CD14-positive monocyte (primary cell): ENCODE results near the gene RNF157. TPM values are rescaled to one million over a fixed set of nuclear protein-coding genes. Genes with fewer than 3 reads are reported as not detected.

Experiments used
- DNase-seq, 3 donors: peaks; one replicate each; pipeline ENCODE4 v3.0.0-alpha.2; 2011 to 2022
- H2AFZ ChIP-seq: 2 replicates; pipeline ENCODE4 v1.6.0; 2012; ENCODE audit warnings: mild to moderate bottlenecking, low read depth, low read length, inconsistent platforms; ENCODE audit not compliant: insufficient read depth, poor library complexity, severe bottlenecking
- H3K27ac ChIP-seq, 2 donors: 1 replicate in 1 of 2; 2 replicates in 1 of 2; pipeline ENCODE4 v1.5.1; 2012 to 2013; ENCODE audit warnings: low read length in 2 of 2, control low read depth in 1 of 2, inconsistent platforms in 1 of 2, low read depth in 1 of 2, mild to moderate bottlenecking in 1 of 2
- H3K27me3 ChIP-seq, 2 donors: one replicate each; pipeline versions ENCODE4 v1.6.0 to v1.6.1; 2011 to 2013; ENCODE audit warnings: low read length in 2 of 2; ENCODE audit not compliant: control insufficient read depth in 2 of 2, insufficient read depth in 2 of 2
- H3K36me3 ChIP-seq, 2 donors: replicated peaks in 1 of 2; 1 replicate in 1 of 2; 2 replicates in 1 of 2; pipeline versions ENCODE4 v1.5.1 to v1.6.1; 2012 to 2013; ENCODE audit warnings: low read length in 2 of 2, control low read depth in 1 of 2, inconsistent platforms in 1 of 2, mild to moderate bottlenecking in 1 of 2; ENCODE audit not compliant: insufficient read depth in 2 of 2, control insufficient read depth in 1 of 2
- H3K4me1 ChIP-seq, 2 donors: 1 replicate in 1 of 2; 2 replicates in 1 of 2; pipeline versions ENCODE4 v1.5.1 to v1.6.1; 2012 to 2013; ENCODE audit warnings: low read length in 2 of 2, control low read depth in 1 of 2, inconsistent platforms in 1 of 2, mild to moderate bottlenecking in 1 of 2, moderate library complexity in 1 of 2; ENCODE audit not compliant: insufficient read depth in 2 of 2, control insufficient read depth in 1 of 2
- H3K4me2 ChIP-seq: replicated peaks from 2 replicates; pipeline ENCODE3; 2012; ENCODE audit warnings: low read length, moderate library complexity, mild to moderate bottlenecking; ENCODE audit not compliant: poor library complexity, severe bottlenecking; ENCODE audit errors: extremely low read depth
- H3K4me3 ChIP-seq, 3 experiments: fragments of 200-600 bp in 1 of 3; sonication (generic) in 1 of 3; replicated peaks in 1 of 3; 1 replicate in 2 of 3; 2 replicates in 1 of 3; pipeline ENCODE4 v1.5.1; 2011 to 2013; ENCODE audit warnings: low read length in 3 of 3, mild to moderate bottlenecking in 3 of 3, control low read depth in 2 of 3, low read depth in 2 of 3, inconsistent platforms in 1 of 3, moderate library complexity in 1 of 3
- H3K79me2 ChIP-seq: 2 replicates; pipeline ENCODE4 v1.6.0; 2012; ENCODE audit warnings: mild to moderate bottlenecking, control low read depth, inconsistent platforms, low read length, moderate library complexity; ENCODE audit not compliant: insufficient read depth
- H3K9ac ChIP-seq: 2 replicates; pipeline ENCODE4 v1.6.0; 2017; ENCODE audit warnings: low read length, mild to moderate bottlenecking; ENCODE audit not compliant: insufficient read depth, poor library complexity, severe bottlenecking
- H3K9me3 ChIP-seq, 2 donors: replicated peaks in 1 of 2; 1 replicate in 1 of 2; 2 replicates in 1 of 2; pipeline versions ENCODE4 v1.5.1 to v1.6.1; 2012 to 2013; ENCODE audit warnings: low read length in 2 of 2, control low read depth in 1 of 2; ENCODE audit not compliant: control insufficient read depth in 1 of 2, insufficient read depth in 1 of 2
- H4K20me1 ChIP-seq: 2 replicates; pipeline ENCODE4 v1.6.0; 2012; ENCODE audit warnings: mild to moderate bottlenecking, low read length, control low read depth, moderate library complexity; ENCODE audit not compliant: insufficient read depth
- H3K27ac Mint-ChIP-seq, 7 donors: one replicate each; pipeline ENCODE4 v1.8.0; 2020; ENCODE audit warnings: mild to moderate bottlenecking in 7 of 7, mixed read lengths in 7 of 7, moderate library complexity in 6 of 7, inconsistent platforms in 2 of 7
- H3K27me3 Mint-ChIP-seq, 3 donors: one replicate each; pipeline ENCODE4 v1.8.0; 2021 to 2022; ENCODE audit warnings: low read depth in 3 of 3, mild to moderate bottlenecking in 3 of 3, mixed read lengths in 3 of 3, moderate library complexity in 3 of 3, inconsistent platforms in 1 of 3
- H3K36me3 Mint-ChIP-seq, 2 donors: one replicate each; pipeline ENCODE4 v1.8.0; 2020; ENCODE audit warnings: mixed read lengths in 2 of 2, inconsistent platforms in 1 of 2, mild to moderate bottlenecking in 1 of 2
- H3K4me1 Mint-ChIP-seq: one replicate; pipeline ENCODE4 v1.8.0; 2020; ENCODE audit warnings: mild to moderate bottlenecking, mixed read lengths
- H3K4me3 Mint-ChIP-seq, 2 donors: one replicate each; pipeline ENCODE4 v1.8.0; 2020; ENCODE audit warnings: mild to moderate bottlenecking in 2 of 2, mixed read lengths in 2 of 2, moderate library complexity in 1 of 2
- H3K9me3 Mint-ChIP-seq, 7 donors: one replicate each; pipeline ENCODE4 v1.8.0; 2020 to 2022; ENCODE audit warnings: mixed read lengths in 7 of 7, mild to moderate bottlenecking in 6 of 7, moderate library complexity in 6 of 7, inconsistent platforms in 2 of 7
- WGBS: methylation state at CpG from one replicate; pipeline ENCODE4 v1.1.5; 2013; ENCODE audit warnings: missing lambda C conversion rate; ENCODE audit not compliant: insufficient coverage; 5-methylcytosine and 5-hydroxymethylcytosine counted together
- intact Hi-C, 2 donors: fragments of 100-400 bp; cut with micrococcal nuclease; formaldehyde crosslinking; loops; one replicate each; pipeline versions ENCODE4 v1.15.0 to v1.15.1; 2023
- polyA plus RNA-seq, 3 donors: library from polyadenylated mRNA; depleted of rRNA in 1 of 3; unstranded in 2 of 3; stranded (reverse) in 1 of 3; fragments of 300-500 nt in 2 of 3; fragments of >200 nt in 1 of 3; fragmentation: Illumina TruSeq in 2 of 3; gene quantifications; 1 replicate in 2 of 3; 2 replicates in 1 of 3; pipeline ENCODE4 v1.2.3, GENCODE V29; 2012 to 2021
- TF ChIP-seq, protein P1 (sequence below): fragments of 200-600 bp; IDR thresholded peaks from one replicate; pipeline ENCODE4 v1.8.0; 2022; ENCODE audit warnings: antibody characterized with exemption, mild to moderate bottlenecking

The RNF157 gene
- polyA plus RNA-seq, 3 donors, result 0.03 TPM; not detected in 2

DNA sequence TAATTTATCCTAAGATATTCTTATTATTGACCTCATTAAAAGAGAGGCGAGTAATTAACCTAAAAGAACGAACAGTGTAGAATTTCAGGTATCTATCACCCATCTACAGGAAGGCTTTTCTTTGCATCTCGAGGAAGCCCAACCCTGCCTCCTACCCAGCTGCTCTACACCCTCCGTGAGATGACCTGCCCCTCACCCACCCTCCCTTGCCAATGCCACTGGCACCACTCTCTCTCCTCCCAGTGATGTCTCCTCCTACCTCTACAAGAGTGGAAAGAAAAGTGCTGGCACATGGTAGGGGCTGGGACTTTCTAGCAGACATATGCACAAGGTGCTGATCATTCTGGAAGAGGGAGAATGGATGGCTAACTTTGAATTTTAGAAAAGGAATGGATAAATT, 76.4 kb downstream of the RNF157 start:
- no peaks in the 10 kb centered on the region for H4K20me1 ChIP-seq
- H3K4me1 ChIP-seq, result peaks cover 0 to 6% of the 10 kb centered on the region in 2 donors
- H3K4me3 ChIP-seq, result no peak overlapping the region
- no peaks in the 10 kb centered on the region for H3K27me3 ChIP-seq
- no CpG with 5 or more reads among the region's 4 CpGs for WGBS
- no peaks in the 10 kb centered on the region for H3K9me3 ChIP-seq
- H2AFZ ChIP-seq, result no peak overlapping the region
- peaks cover 0 to 3% (median 0%) of the 10 kb centered on the region in 3 donors for H3K27me3 Mint-ChIP-seq
- no peak overlapping the region for H3K4me3 Mint-ChIP-seq
- no peak overlapping the region for H3K4me2 ChIP-seq
- H3K79me2 ChIP-seq, result no peaks in the 10 kb centered on the region
- peaks cover 0 to 2% (median 0%) of the 10 kb centered on the region in 7 donors for H3K9me3 Mint-ChIP-seq
- intact Hi-C loops, result no loop called here
- H3K27ac ChIP-seq, result no peak overlapping the region
- peaks cover 7% of the 10 kb centered on the region for H3K4me1 Mint-ChIP-seq
- no peaks in the 10 kb centered on the region for H3K36me3 ChIP-seq
- DNase-seq, result no peak
- no peaks in the 10 kb centered on the region for H3K36me3 Mint-ChIP-seq
- TF ChIP-seq, protein P1, sequence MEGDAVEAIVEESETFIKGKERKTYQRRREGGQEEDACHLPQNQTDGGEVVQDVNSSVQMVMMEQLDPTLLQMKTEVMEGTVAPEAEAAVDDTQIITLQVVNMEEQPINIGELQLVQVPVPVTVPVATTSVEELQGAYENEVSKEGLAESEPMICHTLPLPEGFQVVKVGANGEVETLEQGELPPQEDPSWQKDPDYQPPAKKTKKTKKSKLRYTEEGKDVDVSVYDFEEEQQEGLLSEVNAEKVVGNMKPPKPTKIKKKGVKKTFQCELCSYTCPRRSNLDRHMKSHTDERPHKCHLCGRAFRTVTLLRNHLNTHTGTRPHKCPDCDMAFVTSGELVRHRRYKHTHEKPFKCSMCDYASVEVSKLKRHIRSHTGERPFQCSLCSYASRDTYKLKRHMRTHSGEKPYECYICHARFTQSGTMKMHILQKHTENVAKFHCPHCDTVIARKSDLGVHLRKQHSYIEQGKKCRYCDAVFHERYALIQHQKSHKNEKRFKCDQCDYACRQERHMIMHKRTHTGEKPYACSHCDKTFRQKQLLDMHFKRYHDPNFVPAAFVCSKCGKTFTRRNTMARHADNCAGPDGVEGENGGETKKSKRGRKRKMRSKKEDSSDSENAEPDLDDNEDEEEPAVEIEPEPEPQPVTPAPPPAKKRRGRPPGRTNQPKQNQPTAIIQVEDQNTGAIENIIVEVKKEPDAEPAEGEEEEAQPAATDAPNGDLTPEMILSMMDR, result no peak
- H3K9ac ChIP-seq, result no peak overlapping the region
- H3K27ac Mint-ChIP-seq, result no peak overlapping the region

DNA sequence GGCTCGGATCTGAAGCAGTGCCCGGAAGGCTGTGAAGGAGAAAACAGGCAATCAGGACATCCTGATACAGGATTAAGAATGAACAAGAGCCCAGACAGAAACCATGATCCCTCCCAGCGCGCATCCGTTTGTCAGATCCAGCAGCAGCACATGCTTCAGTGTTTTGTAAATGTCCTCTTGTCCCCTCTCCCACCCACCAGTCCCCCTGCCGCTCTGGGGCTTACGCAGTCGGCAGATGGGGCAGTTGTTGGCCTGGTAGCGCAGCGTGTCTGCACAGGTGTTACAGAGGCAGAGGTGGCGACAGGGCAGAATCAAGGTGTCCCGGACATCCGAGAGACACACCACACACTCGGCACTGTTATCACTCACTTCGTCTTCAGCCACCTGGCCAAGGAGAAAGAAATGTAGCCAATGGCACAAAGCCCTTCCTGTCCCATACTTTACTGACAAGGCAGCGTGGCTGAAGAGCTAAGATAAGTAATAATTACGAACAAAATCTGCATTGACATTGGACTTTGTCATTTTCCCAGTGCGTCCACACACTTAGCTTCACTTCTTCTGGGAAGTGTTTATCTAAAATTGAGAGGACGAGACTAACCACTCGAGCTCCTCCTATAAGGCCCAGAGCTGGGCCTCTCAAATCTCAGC, 78.5 kb downstream of the RNF157 start:
- Histone ChIP-seq H3K9me3 (no peaks in the 10 kb centered on the region), H3K36me3 (no peaks in the 10 kb centered on the region), H3K4me1 (no peaks in the 10 kb centered on the region), H3K4me2 (no peak overlapping the region), H3K27ac (no peak overlapping the region), H3K4me3 (no peak overlapping the region), H4K20me1 (no peaks in the 10 kb centered on the region), H3K27me3 (no peaks in the 10 kb centered on the region), H3K79me2 (no peaks in the 10 kb centered on the region), H2AFZ (no peak overlapping the region), H3K9ac (no peak overlapping the region)
- H3K27me3 Mint-ChIP-seq, result peaks cover 0 to 2% (median 1%) of the 10 kb centered on the region in 3 donors
- no peaks in the 10 kb centered on the region for H3K36me3 Mint-ChIP-seq
- no peak for DNase-seq
- 95% methylated on average over 10 of the region's 20 CpGs for WGBS
- H3K27ac Mint-ChIP-seq, result no peak overlapping the region
- no peaks in the 10 kb centered on the region for H3K4me1 Mint-ChIP-seq
- TF ChIP-seq, protein P1, result no peak
- no peak overlapping the region for H3K4me3 Mint-ChIP-seq
- H3K9me3 Mint-ChIP-seq, result no peaks in the 10 kb centered on the region
- intact Hi-C loops, result no loop called here
